GM12878 (cell line): ENCODE results near the gene ZSCAN10. TPM values are rescaled to one million over a fixed set of nuclear protein-coding genes. Genes with fewer than 3 reads are reported as not detected.

ENCODE experiments used
- ATAC-seq: fragments of 200-7000 bp; cut with Tn5 transposase; 3 replicates; pipeline ENCODE4 v1.9.1; 2020; ENCODE audit warnings: mild to moderate bottlenecking, moderate library complexity
- BruUV-seq: library from RNA; stranded (reverse); fragments of 400-500 nt; replicated peaks from 2 replicates; lab custom pipeline; 2021; lab: Mats Ljungman, UMichigan
- CTCF ChIA-PET: fragments of 300-600 bp; sonication (Branson Sonifier 250); formaldehyde crosslinking; extraction: SDS; loops from one replicate; lab custom pipeline; 2021; ENCODE audit warnings: inconsistent platforms; lab: Yijun Ruan, JAX
- POLR2A ChIA-PET: fragments of 350-600 bp; formaldehyde crosslinking; extraction: SDS; loops from one replicate; lab custom pipeline; 2021; ENCODE audit warnings: inconsistent platforms; lab: Charles Lee
- RAD21 ChIA-PET: fragments of 300-600 bp; sonication (Branson Sonifier 250); formaldehyde crosslinking; loops from one replicate; lab custom pipeline; 2023; ENCODE audit warnings: antibody characterized with exemption; ENCODE audit not compliant: unreplicated experiment; lab: Charles Lee
- SMC1A ChIA-PET: fragments of 300-600 bp; sonication (Branson Sonifier 250); formaldehyde crosslinking; loops from one replicate; lab custom pipeline; 2023; ENCODE audit not compliant: unreplicated experiment, uncharacterized antibody; lab: Charles Lee
- DNase-seq: peaks from one replicate; pipeline ENCODE4 v3.0.0-alpha.2; 2011; ENCODE audit warnings: low read depth, low spot score
- FAIRE-seq: peaks from 3 replicates; lab custom pipeline; 2011; peaks lifted over from hg19 to GRCh38; lab: Jason Lieb, UNC
- H2AFZ ChIP-seq: 2 replicates; pipeline ENCODE4 v1.6.0; 2011; ENCODE audit warnings: low read depth, low read length, control low read depth; ENCODE audit not compliant: control insufficient read depth
- H3K27ac ChIP-seq: 2 replicates; pipeline ENCODE4 v1.5.1; 2011; ENCODE audit warnings: control low read depth; ENCODE audit not compliant: control insufficient read depth, insufficient read depth
- H3K27me3 ChIP-seq, 2 experiments: replicated peaks in 1 of 2; 2 replicates each; pipeline versions ENCODE4 v1.6.0 to v1.6.1; 2011; ENCODE audit warnings: low read length in 1 of 2; ENCODE audit not compliant: control insufficient read depth in 2 of 2, insufficient read depth in 2 of 2
- H3K36me3 ChIP-seq, 2 experiments: 2 replicates each; pipeline ENCODE4 v1.5.1; 2011; ENCODE audit warnings: low read length in 1 of 2; ENCODE audit not compliant: control insufficient read depth in 2 of 2, insufficient read depth in 2 of 2
- H3K4me1 ChIP-seq: 2 replicates; pipeline ENCODE4 v1.6.1; 2011; ENCODE audit warnings: mild to moderate bottlenecking, low read length, moderate library complexity, mixed read lengths; ENCODE audit not compliant: control insufficient read depth, insufficient read depth
- H3K4me2 ChIP-seq: 2 replicates; pipeline ENCODE4 v1.6.0; 2011; ENCODE audit warnings: control low read depth; ENCODE audit not compliant: control insufficient read depth, insufficient read depth
- H3K4me3 ChIP-seq: fragments of 200-600 bp; sonication (generic); 2 replicates; pipeline ENCODE4 v1.5.1; 2016
- H3K79me2 ChIP-seq: 2 replicates; pipeline ENCODE4 v1.6.0; 2011; ENCODE audit warnings: low read length; ENCODE audit not compliant: control insufficient read depth, insufficient read depth
- H3K9ac ChIP-seq: 2 replicates; pipeline ENCODE4 v1.8.0; 2011; ENCODE audit warnings: low read length, control low read depth, mixed read lengths; ENCODE audit not compliant: control insufficient read depth, insufficient read depth
- H3K9me3 ChIP-seq: replicated peaks from 3 replicates; pipeline ENCODE4 v1.5.1; 2011; ENCODE audit warnings: mild to moderate bottlenecking, low read length; ENCODE audit not compliant: control insufficient read depth, insufficient read depth
- H4K20me1 ChIP-seq: 2 replicates; pipeline ENCODE4 v1.6.0; 2011; ENCODE audit not compliant: control insufficient read depth, insufficient read depth
- ATF2 ChIP-seq: IDR thresholded peaks from 2 replicates; pipeline ENCODE4 v1.6.1; 2012; ENCODE audit warnings: low read length, inconsistent platforms
- ATF7 ChIP-seq: fragments of 450-650 bp; IDR thresholded peaks from 2 replicates; pipeline ENCODE4 v1.6.1; 2016; ENCODE audit warnings: low read depth, mild to moderate bottlenecking
- BHLHE40 ChIP-seq, 2 experiments: fragments of 450-650 bp in 1 of 2; IDR thresholded peaks; 2 replicates each; pipeline ENCODE4 v1.6.1; 2011 to 2017; ENCODE audit warnings: low read depth in 2 of 2, borderline replicate concordance in 1 of 2, improper control_type of control experiment in 1 of 2, low read length in 1 of 2, mild to moderate bottlenecking in 1 of 2
- CREB1 ChIP-seq: IDR thresholded peaks from 2 replicates; pipeline ENCODE4 v1.6.1; 2012; ENCODE audit warnings: low read depth, mild to moderate bottlenecking, inconsistent platforms
- CTCF ChIP-seq, 3 experiments: IDR thresholded peaks in 2 of 3; conservative IDR thresholded peaks in 1 of 3; 2 replicates each; pipeline ENCODE4 v1.5.1; 2011; ENCODE audit warnings: low read depth in 3 of 3, low read length in 3 of 3, mild to moderate bottlenecking in 3 of 3, control low read depth in 2 of 3, moderate library complexity in 2 of 3, inconsistent platforms in 1 of 3, mixed read lengths in 1 of 3; ENCODE audit not compliant: control insufficient read depth in 2 of 3, insufficient read depth in 1 of 3; ENCODE audit errors: extremely low read depth in 1 of 3
- ETV6 ChIP-seq, 2 experiments: fragments of 450-650 bp in 1 of 2; IDR thresholded peaks in 1 of 2; conservative IDR thresholded peaks in 1 of 2; 2 replicates each; pipeline ENCODE4 v1.6.1; 2014; ENCODE audit warnings: antibody characterized with exemption in 1 of 2, borderline replicate concordance in 1 of 2, low read depth in 1 of 2, mild to moderate bottlenecking in 1 of 2, moderate library complexity in 1 of 2
- HDAC2 ChIP-seq: fragments of 200-600 bp; sonication (generic); IDR thresholded peaks from 2 replicates; pipeline ENCODE4 v1.6.1; 2017
- IKZF1 ChIP-seq: fragments of 450-650 bp; conservative IDR thresholded peaks from 2 replicates; pipeline ENCODE4 v1.6.1; 2017; ENCODE audit warnings: antibody characterized with exemption, mild to moderate bottlenecking
- IRF4 ChIP-seq: IDR thresholded peaks from 2 replicates; pipeline ENCODE4 v1.6.1; 2011; ENCODE audit warnings: low read depth, low read length
- LARP7 ChIP-seq: fragments of 450-650 bp; IDR thresholded peaks from 2 replicates; pipeline ENCODE4 v1.6.1; 2017; ENCODE audit warnings: mild to moderate bottlenecking
- MTA2 ChIP-seq: fragments of 450-650 bp; IDR thresholded peaks from 2 replicates; pipeline ENCODE4 v1.6.1; 2016; ENCODE audit warnings: low read depth, mild to moderate bottlenecking, moderate library complexity
- NBN ChIP-seq: fragments of 450-650 bp; IDR thresholded peaks from 2 replicates; pipeline ENCODE4 v1.6.1; 2016
- SP1 ChIP-seq: IDR thresholded peaks from one replicate; pipeline ENCODE4 v1.6.1; 2011; ENCODE audit warnings: low read depth, low read length
- SREBF2 ChIP-seq: IDR thresholded peaks from 2 replicates; pipeline ENCODE4 v1.6.1; 2012; ENCODE audit warnings: mild to moderate bottlenecking, low read length
- TCF12 ChIP-seq: IDR thresholded peaks from 2 replicates; pipeline ENCODE4 v1.6.1; 2011; ENCODE audit warnings: low read depth, mild to moderate bottlenecking, low read length
- YBX1 ChIP-seq: fragments of 450-650 bp; IDR thresholded peaks from 2 replicates; pipeline ENCODE4 v1.6.1; 2016; ENCODE audit warnings: antibody characterized with exemption
- ZNF687 ChIP-seq: fragments of 450-650 bp; IDR thresholded peaks from 2 replicates; pipeline ENCODE4 v1.6.1; 2017; ENCODE audit warnings: mild to moderate bottlenecking, moderate library complexity
- WGBS: methylation state at CpG from one replicate; pipeline ENCODE4 v1.1.6; 2016; ENCODE audit warnings: low lambda C conversion rate; ENCODE audit not compliant: insufficient replicate concordance, insufficient coverage; ENCODE audit errors: missing lambda C conversion rate; 5-methylcytosine and 5-hydroxymethylcytosine counted together
- in situ Hi-C: fragments of 300-500 bp; cut with MboI; formaldehyde crosslinking; loops from 9 replicates; pipeline ENCODE4 v1.14.3; 2018; ENCODE audit warnings: mixed read lengths
- intact Hi-C: fragments of 100-400 bp; cut with micrococcal nuclease; formaldehyde crosslinking; loops from one replicate; pipeline ENCODE4 v1.14.2; 2022; ENCODE audit not compliant: unreplicated experiment
- polyA plus RNA-seq, 11 experiments: library from polyadenylated mRNA; depleted of rRNA in 4 of 11; unstranded in 6 of 11; stranded (reverse) in 5 of 11; fragments of >200 nt; fragmentation: Nextera tagmentation in 4 of 11; fragmentation: Illumina TruSeq in 1 of 11; extraction: Ambion mirVana in 4 of 11; extraction: Trizol in 1 of 11; gene quantifications; 1 replicate in 1 of 11; 2 replicates in 10 of 11; pipeline versions ENCODE4 v1.2.1 to v1.2.3, GENCODE V29; 2011 to 2016; ENCODE audit warnings: inconsistent platforms in 2 of 11, missing spikeins in 2 of 11, low read depth in 1 of 11
- total RNA-seq, 4 experiments: library from RNA; depleted of rRNA in 3 of 4; stranded (reverse); fragments of >200 nt in 3 of 4; fragmentation: Illumina TruSeq in 1 of 4; extraction: Trizol in 1 of 4; gene quantifications; 2 replicates each; pipeline versions ENCODE4 v1.2.1 to v1.2.3, GENCODE V29; 2013 to 2021

Gene ZSCAN10
- total and polyA plus RNA-seq, 10 of the 15 experiments (the other 5 are each of a cell fraction or from before 2014, with no cell fraction given), result 0.06 to 0.33 TPM; not detected in 8

GRCh38 chr16:3065069-3065741, 33.9 kb downstream of the ZSCAN10 start, which contains the start of gene IL32:
TSS of gene IL32 (plus strand) at chr16:3065640. CDS start at chr16:3065812, 172 bp downstream.
- Histone ChIP-seq H3K4me1 (peaks cover 19% of the 10 kb centered on the region), H3K36me3 (no peaks in the 10 kb centered on the region; a peak in 2 of 4 replicates), H4K20me1 (no peaks in the 10 kb centered on the region), H3K27ac (peak within 1 kb of the TSS; percentile 86), H3K9me3 (no peaks in the 10 kb centered on the region; the same call in 2 of the 3 replicates), H3K9ac (peak within 1 kb of the TSS; percentile 75), H3K4me2 (peak within 1 kb of the TSS; percentile 89), H3K79me2 (peaks cover 25% of the 10 kb centered on the region), H3K27me3 (no peaks in the 10 kb centered on the region), H2AFZ (peak within 1 kb of the TSS; percentile 77), H3K4me3 (peak within 1 kb of the TSS; percentile 62)
- RAD21 ChIA-PET, result interaction anchor here (1.2 to 3.9 kb wide), 5 partner anchors 11 to 94 kb away, joined by 3 to 23 read pairs (median 6); partner anchors contain the start of gene ZSCAN10
- ATAC-seq, result peak; percentile 75
- SMC1A ChIA-PET, result interaction anchor here (0.9 to 6.1 kb wide), 6 partner anchors 11 to 64 kb away, joined by 4 to 52 read pairs (median 6); no protein-coding TSS in a partner anchor
- WGBS, result 37% methylated on average over 13 of the region's 13 CpGs
- no peak for FAIRE-seq
- in situ Hi-C loops (no loop called here), intact Hi-C loops (no loop called here)
- POLR2A ChIA-PET, result interaction anchor here (0.8 to 2.7 kb wide), 4 partner anchors 11 to 85 kb away, joined by 3 to 38 read pairs (median 6); partner anchors contain the start of gene ZNF213
- no peak for DNase-seq
- CTCF ChIA-PET, result interaction anchor here (0.8 to 9.5 kb wide), 10 partner anchors 11 to 103 kb away, joined by 3 to 174 read pairs (median 5); partner anchors contain the start of gene ZNF213
- BruUV-seq, result TSS peak; percentile 69
- peak in 1 of 2 experiments; percentile 24; a peak in 1 of 4 replicates for TF ChIP-seq BHLHE40 (IDR thresholded peaks at IDR 0.05; ENCODE audit: borderline replicate concordance in 1 of 2, low read depth in 2 of 2, low read length in 1 of 2)
- TF ChIP-seq ETV6 (conservative IDR thresholded peaks at IDR 0.05 in 1 of 2, IDR thresholded peaks at IDR 0.05 in 1 of 2; ENCODE audit: borderline replicate concordance in 1 of 2, low read depth in 1 of 2), result no peak
- TF ChIP-seq YBX1, result no peak
- TF ChIP-seq MTA2, result peak; percentile 53; the same call in 1 of the 2 replicates
- TF ChIP-seq IRF4, result peak; percentile 47; the same call in 1 of the 2 replicates
- no peak for TF ChIP-seq SREBF2
- TF ChIP-seq ATF7, result peak; percentile 98
- TF ChIP-seq IKZF1, result peak; percentile 93
- peak; percentile 86 for TF ChIP-seq TCF12
- TF ChIP-seq SP1, result no peak
- TF ChIP-seq ZNF687, result peak; percentile 23; the same call in 1 of the 2 replicates
- TF ChIP-seq NBN, result no peak
- peak; percentile 68 for TF ChIP-seq CREB1
- TF ChIP-seq ATF2, result no peak; the same call in 1 of the 2 replicates
- TF ChIP-seq HDAC2, result no peak
- 0 out of 2 replicates have a peak, but pooled peaks have one; percentile 32 for TF ChIP-seq LARP7
- no peak for TF ChIP-seq CTCF (IDR thresholded peaks at IDR 0.05 in 2 of 3, conservative IDR thresholded peaks at IDR 0.05 in 1 of 3; ENCODE audit: control insufficient read depth in 2 of 3, extremely low read depth in 1 of 3, insufficient read depth in 1 of 3, low read depth in 3 of 3, low read length in 3 of 3)
